Stimulated activated CD8-positive, alpha-beta memory T cell treated with anti-CD3 and anti-CD28 coated beads, Interleukin-15, amount 100 ng/mL, for 48 hours (primary cell): ENCODE measurements around the gene TTC39B.

Experiments used
- DNase-seq, 2 donors: peaks; one replicate each; pipeline ENCODE4 v3.0.0-alpha.2; 2020; ENCODE audit warnings: low read depth in 2 of 2

TTC39B gene

DNA sequence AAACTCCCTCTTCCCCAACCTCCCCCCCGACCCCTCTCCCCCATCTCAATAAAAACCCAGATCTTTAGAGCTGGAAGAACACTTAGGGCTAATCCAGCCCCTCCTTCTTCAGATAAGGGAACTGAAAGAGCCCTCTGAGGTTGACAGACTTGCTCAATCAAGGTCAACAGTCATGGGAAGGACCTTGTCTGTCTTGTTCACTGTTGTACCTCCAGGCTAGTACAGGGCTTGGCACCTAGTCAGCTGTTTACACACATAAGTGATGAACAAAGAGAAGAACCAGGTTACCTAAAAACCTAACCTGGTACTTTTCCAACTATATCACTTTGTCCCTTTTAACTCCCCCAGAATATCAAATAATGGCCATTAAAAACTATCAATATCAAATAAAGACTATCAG, 2.4 kb downstream of the TTC39B start:
- DNase-seq, result no peak

DNA sequence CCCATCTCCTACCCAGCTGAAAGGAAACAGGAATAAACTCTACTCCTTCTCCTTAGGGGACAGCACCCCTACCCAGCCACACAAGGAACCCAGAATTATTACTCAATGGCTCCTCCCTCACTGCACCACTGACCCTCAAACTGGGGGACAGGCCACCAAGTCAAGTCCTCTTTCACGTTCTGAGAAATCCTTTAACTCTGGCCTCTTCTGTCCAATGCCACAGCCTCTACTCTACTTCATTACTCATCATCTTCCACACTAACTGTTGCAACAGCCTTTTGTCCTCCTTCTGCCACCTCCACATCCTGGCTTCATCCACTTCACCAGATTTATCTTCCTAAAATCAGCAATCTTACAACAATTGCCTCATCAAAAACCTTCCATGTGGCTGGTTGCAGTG, 6.8 kb downstream of the TTC39B start:
- DNase-seq, result no peak

DNA sequence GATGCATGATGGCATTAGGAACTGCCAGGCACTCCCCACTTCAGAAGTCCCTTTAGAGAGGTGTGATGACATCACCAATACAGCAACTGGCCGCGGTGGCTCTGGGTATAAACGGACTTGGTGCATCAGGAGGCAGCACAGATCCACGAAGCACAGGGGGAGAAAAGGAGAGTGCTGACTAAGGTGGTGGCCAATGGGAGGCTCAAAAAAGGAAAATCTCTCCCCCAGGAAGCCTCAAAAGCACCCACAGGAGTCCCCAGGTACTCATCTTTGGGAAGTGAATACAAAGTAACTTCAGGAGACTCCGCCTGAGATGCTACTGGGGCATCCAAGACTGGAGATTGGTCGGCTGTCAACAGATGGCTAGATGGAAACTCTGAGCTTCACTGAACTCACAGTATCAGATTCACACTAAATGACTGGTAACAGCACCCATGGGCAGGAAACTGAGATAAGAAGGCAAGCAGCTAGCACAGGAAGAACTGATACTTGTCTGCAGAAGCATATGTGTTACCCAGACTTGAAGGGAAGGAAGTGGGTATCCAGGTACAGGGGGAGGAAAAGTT, 7.6 kb downstream of the TTC39B start:
- DNase-seq, result peak; percentile 47 to 52

GRCh38 chr9:15298362-15298761, 8.7 kb downstream of the TTC39B start:
- DNase-seq, result no peak

GRCh38 chr9:15295761-15296405, 11.1 kb downstream of the TTC39B start:
- DNase-seq, result no peak

- no peak for DNase-seq
Measured at GRCh38 chr9:15294604-15295003, 12.4 kb downstream of the TTC39B start.

- DNase-seq, result no peak
Measured at GRCh38 chr9:15293804-15294316, 13.2 kb downstream of the TTC39B start.

DNA sequence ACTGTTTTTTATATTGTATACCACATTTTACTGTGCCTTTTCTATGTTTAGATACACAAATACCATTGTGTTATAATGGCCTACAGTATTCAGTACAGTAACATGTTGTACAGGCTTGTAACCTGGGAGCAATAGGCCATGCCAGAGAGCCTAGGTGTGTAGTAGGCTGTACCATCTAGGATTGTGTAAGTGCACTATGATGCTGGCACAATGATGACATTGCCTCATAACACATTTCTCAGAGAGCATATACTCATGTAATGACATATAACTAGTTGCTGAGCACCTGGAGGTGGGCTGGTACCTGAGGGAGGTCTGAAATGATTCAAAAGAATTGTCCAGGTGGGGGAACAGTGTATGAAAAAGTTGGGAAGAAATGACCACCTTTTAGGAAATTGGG, 13.9 kb downstream of the TTC39B start:
- no peak for DNase-seq

DNA sequence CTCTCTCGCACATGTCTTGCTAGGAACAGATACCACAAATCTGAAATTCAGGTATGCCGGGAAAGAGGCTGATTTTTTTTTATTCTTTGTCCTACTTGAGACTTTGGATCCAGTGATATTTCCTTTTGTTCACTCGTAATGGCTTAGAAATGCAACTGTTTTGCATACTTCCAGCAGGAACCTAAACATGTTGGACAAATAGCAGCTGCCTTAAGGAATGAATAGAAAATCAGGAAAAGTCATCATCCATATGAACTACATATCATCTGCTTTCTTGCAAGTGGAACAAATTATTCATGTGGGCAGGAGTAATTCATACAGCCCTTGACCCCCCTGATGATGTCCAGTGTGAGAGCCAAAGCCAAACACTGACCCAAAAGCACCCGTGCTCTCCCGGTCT, 17.4 kb downstream of the TTC39B start:
- no peak for DNase-seq

- no peak for DNase-seq
Measured at GRCh38 chr9:15287309-15287708, 19.7 kb downstream of the TTC39B start.

DNA sequence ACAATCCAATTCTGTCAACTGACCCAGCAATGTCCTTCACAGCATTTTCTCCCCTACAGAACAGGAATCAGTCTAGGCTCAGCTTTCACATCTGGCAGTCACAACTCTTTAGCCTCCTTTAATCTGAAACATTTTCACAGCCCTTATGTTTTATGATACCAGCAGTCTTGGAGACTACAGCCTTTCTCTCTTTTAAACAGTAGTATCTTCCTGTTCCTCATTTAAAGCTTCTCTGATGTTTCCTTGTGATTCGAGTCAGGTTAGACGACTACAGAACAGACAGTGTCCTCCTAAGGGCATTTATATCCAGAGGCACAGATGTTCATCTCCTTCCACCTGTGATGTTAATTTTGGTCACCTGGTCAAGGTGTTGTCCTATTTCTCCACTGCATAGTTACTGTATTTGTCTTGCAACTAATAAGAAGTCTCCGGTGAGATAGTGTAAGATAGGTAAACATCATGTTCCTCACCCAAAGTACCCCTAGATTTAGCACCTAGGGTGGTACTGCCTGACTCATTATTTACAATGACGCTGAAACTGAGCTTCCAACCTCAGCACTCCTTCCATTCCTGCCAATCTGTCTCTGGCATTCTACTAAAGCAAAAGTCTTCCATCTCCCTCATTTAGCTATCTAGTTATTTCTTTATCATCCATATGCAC, 20.7 kb downstream of the TTC39B start:
- no peak for DNase-seq

GRCh38 chr9:15282567-15283285, 24.3 kb downstream of the TTC39B start:
- no peak for DNase-seq

DNA sequence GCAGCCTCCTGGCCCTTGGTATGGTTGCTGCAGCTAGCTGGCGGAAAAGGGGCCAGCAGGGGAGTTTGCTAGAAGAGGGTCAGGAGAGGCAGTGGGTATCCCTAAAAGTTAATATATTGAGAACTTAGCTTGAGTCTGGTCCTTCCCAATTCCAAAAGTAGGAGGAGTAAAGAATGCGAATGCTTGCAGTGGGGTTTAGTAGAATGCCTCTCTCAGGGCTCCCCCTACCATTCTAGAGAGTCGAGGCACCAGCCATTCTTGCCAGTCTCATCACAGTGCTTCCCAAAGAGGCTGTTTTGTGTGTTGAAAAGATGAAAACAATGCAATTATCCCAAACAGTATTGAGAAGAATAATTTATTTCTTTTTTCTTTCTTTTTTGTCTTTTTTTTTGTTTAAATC, 26.4 kb downstream of the TTC39B start:
- DNase-seq, result no peak

DNA sequence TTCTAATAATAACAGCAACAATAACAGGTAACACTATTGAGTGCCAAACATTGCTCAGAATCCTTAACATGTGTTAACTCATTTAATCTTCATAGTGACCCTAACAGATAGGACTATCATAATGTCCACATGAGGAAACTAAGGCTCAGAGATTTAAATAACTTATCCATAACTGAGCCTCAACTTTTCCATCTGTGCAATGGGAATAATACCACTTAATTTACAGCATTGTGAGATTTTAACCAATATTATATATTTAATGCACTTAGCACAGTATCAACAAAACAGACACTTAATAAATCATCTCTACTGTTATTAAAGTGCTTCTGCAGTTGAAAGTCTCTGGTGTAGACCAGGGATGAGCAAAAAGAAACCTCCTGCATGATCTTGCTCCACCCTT, 28.2 kb downstream of the TTC39B start:
- no peak for DNase-seq

DNA sequence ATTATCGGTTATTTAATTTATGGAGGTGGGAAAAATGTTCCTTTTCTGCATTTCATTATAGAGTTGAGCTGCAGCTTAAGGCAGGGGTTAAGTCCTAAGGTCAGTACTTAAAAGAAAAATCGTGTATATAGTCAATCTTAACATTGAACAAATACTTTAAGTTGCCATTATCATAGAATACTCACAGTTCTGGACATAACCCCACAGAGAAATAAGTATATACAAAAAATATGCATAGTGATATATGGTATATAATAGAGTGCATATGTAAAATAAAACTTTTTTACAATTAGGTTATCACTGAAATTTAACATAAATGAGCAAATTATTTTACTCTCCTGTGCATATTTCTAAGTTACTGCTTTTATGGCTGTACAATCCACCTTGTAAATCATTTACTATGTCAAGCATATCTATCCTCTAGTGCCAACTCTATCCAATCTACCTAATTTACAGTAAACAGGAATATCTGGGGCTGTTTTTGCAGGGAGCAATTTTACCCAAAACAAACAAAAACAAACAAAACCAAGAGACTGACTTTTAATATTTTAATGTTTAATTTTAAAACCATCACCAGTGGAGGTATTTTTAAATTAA, 28.8 kb downstream of the TTC39B start:
- DNase-seq, result no peak

GRCh38 chr9:15277400-15278090, 29.5 kb downstream of the TTC39B start:
- no peak for DNase-seq

DNA sequence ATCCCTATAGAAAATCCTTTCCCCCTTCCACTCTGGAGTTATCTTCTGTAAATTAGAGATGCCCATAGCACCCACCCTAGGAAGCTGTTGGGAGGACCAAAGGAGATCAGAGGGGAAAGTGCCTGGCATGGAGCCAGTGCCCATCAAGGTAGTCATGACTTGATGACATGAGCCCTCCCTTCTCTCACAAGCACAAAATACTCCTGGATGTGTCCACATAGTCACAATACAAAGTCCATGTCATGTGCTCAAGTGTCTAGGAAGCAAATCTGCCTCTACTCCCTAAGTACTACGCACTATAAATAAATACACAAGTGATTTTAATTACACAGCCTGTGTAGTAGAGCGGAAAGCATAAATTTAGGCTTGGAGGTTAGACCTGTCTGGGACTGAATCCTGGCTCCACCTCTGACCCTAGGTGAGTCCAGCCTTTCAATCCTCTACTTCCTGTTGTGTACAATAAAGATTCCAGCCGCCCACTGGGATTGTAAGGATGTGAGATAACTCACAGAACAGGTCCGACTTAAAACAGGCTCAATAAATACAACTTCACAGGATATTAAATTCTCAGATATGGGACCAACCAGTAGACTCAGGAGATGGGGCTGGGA, 30.6 kb downstream of the TTC39B start:
- no peak for DNase-seq

DNA sequence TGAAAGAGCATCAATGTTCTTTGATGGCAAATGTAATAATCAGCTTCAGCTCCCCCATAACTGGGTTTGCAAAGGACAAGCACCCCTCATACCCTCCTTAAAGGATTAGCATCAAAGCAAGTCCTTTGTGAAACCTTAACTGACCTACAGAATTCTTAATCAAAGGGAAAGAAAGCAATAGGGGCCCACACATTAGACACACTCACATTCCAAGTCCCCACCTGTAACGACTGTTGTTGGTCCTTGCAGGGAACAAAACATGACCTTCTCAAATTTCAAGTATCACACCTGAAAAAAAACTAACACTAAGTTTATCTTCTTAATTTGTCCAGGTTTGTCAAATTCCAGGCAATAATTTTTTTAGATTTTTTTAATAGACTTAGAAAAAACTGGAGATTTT, 32.6 kb downstream of the TTC39B start:
- no peak for DNase-seq

DNA sequence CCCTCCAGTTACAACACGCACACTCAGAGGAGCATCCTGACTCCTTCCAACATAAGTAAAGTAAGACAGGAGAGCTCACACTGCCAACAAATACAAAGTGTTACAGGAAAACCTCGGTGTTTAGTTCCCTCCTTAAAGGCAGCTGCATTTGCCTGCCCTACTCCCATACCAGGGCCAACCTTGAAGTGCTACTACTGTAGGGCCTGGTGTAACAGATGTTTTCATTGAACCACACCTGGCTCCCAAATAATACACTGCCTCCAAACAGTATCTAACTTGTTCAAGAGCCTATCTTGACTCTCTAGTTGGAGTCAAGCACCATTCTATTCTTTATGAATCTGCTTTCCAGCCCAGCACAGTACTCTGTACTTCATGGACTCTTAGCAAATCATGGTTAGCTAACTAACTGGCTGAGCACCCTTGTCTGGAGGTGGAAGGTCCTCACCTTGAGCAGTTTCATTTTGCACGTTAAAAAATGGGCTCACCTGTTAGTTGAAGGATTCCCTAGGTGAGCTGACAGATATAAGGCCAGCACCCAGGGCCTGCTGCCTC, 34.6 kb downstream of the TTC39B start:
- DNase-seq, result no peak

- DNase-seq, result no peak
Measured at GRCh38 chr9:15271403-15271802, 35.6 kb downstream of the TTC39B start.

GRCh38 chr9:15268782-15269181, 38.2 kb downstream of the TTC39B start:
- DNase-seq, result no peak
